Measurements from ENCODE around the gene SLC26A4. TPM values are rescaled to one million over a fixed set of nuclear protein-coding genes. Genes with fewer than 3 reads are reported as not detected.

The SLC26A4 gene
- total RNA-seq, 1 experiment from 2014 or later = 0.22 TPM

DNA sequence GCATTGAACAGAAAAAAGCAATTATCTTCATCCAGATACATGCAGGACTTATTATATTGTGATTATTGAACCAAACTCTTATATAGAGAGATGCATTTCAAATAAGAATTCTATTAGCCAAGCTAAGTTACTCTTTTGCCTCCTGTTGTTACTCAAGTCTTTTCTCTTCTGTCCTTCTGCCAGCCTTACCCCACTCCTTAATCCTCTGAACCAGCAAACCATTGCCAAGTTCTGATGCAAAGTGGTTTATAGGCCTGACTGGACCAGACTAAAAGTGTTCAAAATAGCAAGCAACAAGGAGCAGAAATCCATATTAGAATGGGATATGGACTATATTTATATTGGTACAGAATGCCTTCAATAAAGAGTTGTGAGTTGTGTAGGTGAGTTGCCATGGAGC is 2.2 kb upstream of the SLC26A4 start:
- peaks cover 16% of the 10 kb centered on the region for H3K4me1 Mint-ChIP-seq
- no peaks in the 10 kb centered on the region for H3K36me3 Mint-ChIP-seq
- no peak for DNase-seq (ENCODE audit: low spot score)
- ATAC-seq = no peak
- H3K9me3 Mint-ChIP-seq = no peaks in the 10 kb centered on the region
- no peak overlapping the region for H3K4me3 Mint-ChIP-seq
- peaks cover 68% of the 10 kb centered on the region for H3K27me3 Mint-ChIP-seq (ENCODE audit: low read depth)
- ChIA-PET CTCF (no interaction called here), POLR2A (no interaction called here)
- no peak overlapping the region for H3K27ac Mint-ChIP-seq
- TF ChIP-seq ZNF281 (CRISPR knock-in tag; IDR thresholded peaks at IDR 0.05) (no peak), AR (CRISPR knock-in tag; IDR thresholded peaks at IDR 0.05) (no peak), NR2C2 (CRISPR knock-in tag; IDR thresholded peaks at IDR 0.05) (no peak), ZBTB21 (CRISPR knock-in tag; IDR thresholded peaks at IDR 0.05; ENCODE audit: borderline replicate concordance) (no peak), NFE2L1 (CRISPR knock-in tag; IDR thresholded peaks at IDR 0.05) (no peak), ZNF232 (CRISPR knock-in tag; IDR thresholded peaks at IDR 0.05) (no peak), JUN (CRISPR knock-in tag; IDR thresholded peaks at IDR 0.05) (no peak), FOXJ3 (CRISPR knock-in tag; IDR thresholded peaks at IDR 0.05; ENCODE audit: borderline replicate concordance) (no peak), CREB1 (CRISPR knock-in tag; IDR thresholded peaks at IDR 0.05) (no peak), ZMAT4 (CRISPR knock-in tag; IDR thresholded peaks at IDR 0.05) (no peak), PRDM15 (CRISPR knock-in tag; IDR thresholded peaks at IDR 0.05) (no peak), ZBTB43 (CRISPR knock-in tag; IDR thresholded peaks at IDR 0.05) (no peak), ZNF423 (CRISPR knock-in tag; IDR thresholded peaks at IDR 0.05) (no peak), JAZF1 (CRISPR knock-in tag; IDR thresholded peaks at IDR 0.05) (no peak), ZNF532 (CRISPR knock-in tag; IDR thresholded peaks at IDR 0.05; ENCODE audit: borderline replicate concordance) (no peak), FOXK1 (CRISPR knock-in tag; IDR thresholded peaks at IDR 0.05) (no peak), E2F4 (CRISPR knock-in tag; IDR thresholded peaks at IDR 0.05; ENCODE audit: borderline replicate concordance, low read depth) (no peak), ESRRA (CRISPR knock-in tag; IDR thresholded peaks at IDR 0.05; ENCODE audit: borderline replicate concordance) (no peak)
- TF ChIP-seq, protein P1, sequence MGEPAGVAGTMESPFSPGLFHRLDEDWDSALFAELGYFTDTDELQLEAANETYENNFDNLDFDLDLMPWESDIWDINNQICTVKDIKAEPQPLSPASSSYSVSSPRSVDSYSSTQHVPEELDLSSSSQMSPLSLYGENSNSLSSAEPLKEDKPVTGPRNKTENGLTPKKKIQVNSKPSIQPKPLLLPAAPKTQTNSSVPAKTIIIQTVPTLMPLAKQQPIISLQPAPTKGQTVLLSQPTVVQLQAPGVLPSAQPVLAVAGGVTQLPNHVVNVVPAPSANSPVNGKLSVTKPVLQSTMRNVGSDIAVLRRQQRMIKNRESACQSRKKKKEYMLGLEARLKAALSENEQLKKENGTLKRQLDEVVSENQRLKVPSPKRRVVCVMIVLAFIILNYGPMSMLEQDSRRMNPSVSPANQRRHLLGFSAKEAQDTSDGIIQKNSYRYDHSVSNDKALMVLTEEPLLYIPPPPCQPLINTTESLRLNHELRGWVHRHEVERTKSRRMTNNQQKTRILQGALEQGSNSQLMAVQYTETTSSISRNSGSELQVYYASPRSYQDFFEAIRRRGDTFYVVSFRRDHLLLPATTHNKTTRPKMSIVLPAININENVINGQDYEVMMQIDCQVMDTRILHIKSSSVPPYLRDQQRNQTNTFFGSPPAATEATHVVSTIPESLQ (CRISPR knock-in tag; IDR thresholded peaks at IDR 0.05) = no peak

Measured in WTC11 (cell line).